Measurements from ENCODE around the gene SLC17A5.
"Not testable (repeated sequence)": the region's sequence is repeated elsewhere in the genome, so short reads cannot be mapped to it uniquely, and the experiment has no call there.

The SLC17A5 gene

DNA sequence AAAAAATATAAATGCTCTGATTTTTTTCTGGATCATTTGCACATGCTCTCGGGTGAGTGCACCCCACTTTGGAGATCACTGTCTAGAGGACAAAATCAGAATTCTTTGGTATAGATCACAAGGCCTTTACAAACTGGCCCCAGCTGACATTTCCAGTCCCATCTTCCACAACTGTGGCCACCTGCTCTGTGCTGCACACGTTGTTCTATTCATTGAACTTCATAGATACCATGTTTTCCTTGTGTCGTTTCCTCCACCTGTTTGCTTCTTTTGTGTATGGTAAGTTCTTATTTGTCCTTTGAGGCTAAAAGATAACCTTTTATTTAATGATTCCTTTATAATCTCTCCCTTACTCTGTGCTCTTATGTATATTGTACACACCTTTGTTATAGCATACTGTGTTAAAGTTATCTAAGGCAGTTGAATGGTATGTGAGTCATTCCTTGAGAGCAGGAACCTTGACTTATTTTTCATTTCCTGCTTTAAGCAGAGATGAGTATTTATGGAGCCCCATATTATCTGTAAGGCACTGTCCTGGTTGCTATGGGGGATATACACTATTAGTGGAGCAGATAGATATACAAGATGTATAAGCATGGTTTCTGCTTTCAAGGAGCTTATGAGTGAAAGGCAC is 12.0 kb upstream of the SLC17A5 start:
- DNase-seq (ENCODE audit: low spot score), result no peak

- DNase-seq (ENCODE audit: low spot score), result no peak
These were observed 10.9 kb upstream of the SLC17A5 start for GRCh38 chr6:73664701-73665100.

- DNase-seq (ENCODE audit: low spot score), result no peak
These were observed 3.4 kb upstream of the SLC17A5 start for GRCh38 chr6:73657201-73657600.

DNA sequence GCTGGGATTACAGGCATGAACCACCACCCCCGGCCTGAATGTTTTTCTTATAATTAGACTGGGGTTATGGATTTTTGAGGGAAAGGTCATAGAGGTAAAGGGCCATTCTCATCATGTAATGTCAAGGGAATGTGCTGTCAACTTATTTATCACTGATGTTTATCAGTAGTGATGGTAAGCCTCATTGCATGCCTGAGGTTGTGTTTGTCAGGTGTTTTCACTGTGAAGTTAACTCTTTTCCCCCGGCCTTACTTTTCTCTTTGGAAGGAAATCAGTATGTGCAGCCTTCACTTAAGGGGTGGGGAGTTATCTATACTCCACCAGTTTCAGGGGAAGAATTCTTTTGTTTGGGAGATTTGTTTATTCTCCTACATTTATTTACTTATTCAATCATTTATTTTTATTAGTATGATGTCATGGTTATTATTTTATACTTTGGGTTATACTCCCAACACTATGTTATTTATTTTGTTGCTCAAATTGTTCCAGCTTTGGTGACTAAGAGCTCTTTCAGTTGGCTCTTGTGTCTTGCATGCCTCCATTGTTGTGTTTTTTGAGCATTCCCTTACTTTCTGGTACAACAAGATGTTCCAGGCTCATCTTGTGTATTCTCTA is 2.8 kb upstream of the SLC17A5 start:
- no peak for DNase-seq (ENCODE audit: low spot score)

GRCh38 chr6:73655341-73655917 is 1.6 kb upstream of the SLC17A5 start:
- DNase-seq (ENCODE audit: low spot score), result no peak

DNA sequence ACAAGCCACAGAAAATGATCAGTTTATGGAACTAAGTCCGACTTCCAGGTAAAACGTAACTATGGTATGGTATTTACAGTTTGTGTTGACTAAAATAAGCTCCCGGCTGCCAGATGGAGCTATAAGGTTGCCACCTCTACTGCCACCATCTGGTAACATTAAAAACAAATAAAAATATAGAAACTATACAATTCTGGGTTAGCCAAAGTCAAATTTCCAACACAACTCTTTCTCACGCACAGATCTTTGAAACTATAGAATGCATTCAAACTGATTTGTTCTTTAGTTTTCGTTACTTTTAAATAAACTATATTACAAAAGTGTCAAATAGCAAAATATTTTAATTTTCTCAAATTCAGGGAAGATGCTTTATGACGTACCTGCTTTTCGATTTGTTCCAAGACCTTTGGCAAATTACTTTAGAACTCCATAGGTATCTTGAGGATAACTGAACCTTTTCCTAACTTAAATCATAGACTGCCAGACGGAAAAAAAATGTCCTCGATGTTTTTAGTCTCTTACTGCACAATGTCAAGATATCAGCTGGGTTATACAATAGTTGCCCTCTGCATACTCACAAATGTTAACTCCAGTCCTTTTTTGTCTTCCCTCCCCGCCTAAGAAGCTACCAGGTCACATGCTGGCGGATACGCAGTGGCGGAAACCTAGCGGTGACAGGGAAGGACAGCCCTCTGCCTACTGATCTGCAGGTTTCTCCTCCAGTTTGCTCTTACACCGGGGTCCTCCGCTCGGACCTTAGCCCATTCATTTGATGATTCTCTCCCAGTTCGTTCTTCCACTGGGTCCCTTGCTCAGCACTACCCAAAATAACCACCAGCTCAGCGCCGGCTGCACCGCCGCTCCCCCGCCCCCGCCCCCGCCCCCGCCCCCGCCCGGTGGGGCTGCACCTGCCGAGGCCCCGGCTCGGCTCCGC is 888 bp downstream of the SLC17A5 start:
- peak; percentile 53 for DNase-seq (ENCODE audit: low spot score)

GRCh38 chr6:73649783-73650182 is 4.0 kb downstream of the SLC17A5 start:
- DNase-seq (ENCODE audit: low spot score), result no peak

- no peak for DNase-seq (ENCODE audit: low spot score)
These were observed 5.6 kb downstream of the SLC17A5 start for GRCh38 chr6:73648166-73648565.

DNA sequence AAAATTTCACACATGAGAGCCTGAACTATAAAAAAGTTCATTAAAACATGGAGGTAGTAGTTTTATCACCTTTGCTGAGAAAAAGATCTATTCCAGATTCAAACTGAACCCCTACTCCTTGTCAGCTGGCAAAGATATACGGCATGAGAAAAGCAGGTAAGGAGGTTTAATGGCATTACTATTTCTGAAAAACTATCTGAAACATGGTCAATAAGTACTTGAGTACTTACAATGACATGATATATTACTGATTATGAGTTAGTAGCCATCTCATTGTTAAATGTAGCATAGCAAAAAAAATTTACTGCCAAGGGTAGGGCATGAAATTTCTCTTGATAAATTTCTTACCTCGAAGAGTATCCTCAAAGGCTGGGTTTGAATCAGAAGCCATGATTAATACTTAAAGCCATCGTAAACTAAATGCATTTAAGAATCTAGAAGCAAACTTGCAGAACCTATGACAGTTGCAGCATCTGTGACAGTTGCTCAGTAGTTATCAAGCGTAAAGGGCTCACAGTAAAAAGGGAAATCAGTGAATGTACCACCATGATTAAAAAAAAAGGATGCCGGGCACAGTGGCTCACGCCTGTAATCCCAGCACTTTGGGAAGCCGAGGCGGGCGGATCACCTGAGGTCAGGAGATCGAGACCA is 8.7 kb downstream of the SLC17A5 start:
- no peak for DNase-seq (ENCODE audit: low spot score)

DNA sequence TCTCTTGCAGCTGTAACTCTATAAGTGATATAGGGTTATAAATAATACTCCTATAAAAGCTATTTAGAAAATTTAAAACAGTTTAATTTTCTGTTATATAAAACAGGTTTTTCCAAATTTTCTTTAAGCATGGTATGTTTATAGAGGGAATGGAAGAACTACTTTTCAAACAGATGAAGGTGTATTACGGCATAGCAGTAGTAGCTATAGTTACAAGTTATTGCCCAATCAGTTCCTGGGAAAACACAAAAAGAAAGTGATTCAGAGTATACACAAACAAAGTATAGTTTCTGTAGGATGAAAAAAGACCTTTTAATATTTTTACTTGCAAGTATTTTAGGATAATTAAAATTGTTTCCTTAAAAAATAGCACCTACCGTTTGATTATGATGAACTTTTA is 9.8 kb downstream of the SLC17A5 start:
- no peak for DNase-seq (ENCODE audit: low spot score)

DNA sequence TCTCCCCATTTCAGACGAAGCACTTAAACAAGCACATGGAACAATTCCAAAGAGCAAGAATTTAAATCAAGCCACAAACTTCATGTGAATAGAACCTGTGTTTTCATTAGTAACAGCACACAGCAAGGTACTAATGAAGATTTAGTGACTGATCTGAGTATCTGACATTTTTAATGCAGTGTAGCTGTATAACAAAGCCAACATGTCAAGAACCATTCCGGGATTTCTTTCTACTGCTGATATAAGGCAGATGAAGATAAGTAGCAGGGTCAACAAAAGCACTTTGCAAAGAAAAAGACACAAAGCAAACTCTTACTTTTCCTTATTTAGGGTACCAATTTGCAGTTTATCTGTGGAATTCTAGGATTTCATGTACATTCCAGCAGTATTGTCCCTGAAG is 11.3 kb downstream of the SLC17A5 start:
- DNase-seq (ENCODE audit: low spot score), result no peak

DNA sequence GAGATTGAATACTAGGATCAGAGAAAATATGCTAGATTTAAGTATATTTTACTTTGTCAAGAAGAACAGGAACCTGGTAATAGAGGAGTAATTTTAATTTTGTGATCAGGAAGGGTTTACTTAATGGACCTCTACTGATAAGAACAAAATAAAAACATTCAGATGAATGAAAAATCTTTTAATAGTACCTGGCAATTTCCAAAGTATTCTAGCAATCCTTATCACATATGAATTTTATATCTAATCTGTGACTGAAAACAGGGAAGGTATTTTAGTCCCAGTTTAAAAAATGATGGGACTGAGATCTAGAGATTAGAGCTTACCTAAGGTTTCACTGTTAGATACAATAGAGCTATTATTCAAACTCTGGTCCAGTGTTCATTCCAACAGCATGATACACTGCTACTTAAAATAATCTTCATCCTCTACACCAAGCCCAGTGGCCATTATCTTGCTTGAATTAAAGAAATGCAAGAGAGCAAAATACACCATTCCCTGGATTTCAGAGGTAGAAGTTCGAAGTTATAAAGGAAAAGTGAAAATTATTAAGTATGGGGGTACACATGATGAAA is 13.5 kb downstream of the SLC17A5 start:
- DNase-seq (ENCODE audit: low spot score), result peak; percentile 73

DNA sequence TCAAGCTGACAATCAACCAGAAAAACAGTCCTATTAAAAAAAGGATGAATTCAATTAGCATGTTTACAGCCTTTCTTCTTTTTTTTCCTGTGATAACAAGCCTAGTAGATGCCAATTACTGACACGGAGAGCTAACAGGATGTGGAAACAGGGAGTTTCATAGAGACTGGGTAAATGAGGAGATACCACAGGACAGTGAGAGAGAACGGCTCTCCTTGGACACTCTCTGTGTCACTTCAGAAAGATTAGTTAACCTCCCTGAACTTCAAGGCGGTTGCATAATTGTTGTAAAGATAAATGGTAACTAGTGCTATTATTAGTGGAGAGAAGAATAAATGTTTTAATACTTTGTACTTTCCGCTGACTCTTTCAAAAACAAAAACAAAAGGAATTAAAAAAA is 14.8 kb downstream of the SLC17A5 start:
- DNase-seq (ENCODE audit: low spot score), result no peak

GRCh38 chr6:73637404-73637803 is 16.4 kb downstream of the SLC17A5 start:
- no peak for DNase-seq (ENCODE audit: low spot score)

DNA sequence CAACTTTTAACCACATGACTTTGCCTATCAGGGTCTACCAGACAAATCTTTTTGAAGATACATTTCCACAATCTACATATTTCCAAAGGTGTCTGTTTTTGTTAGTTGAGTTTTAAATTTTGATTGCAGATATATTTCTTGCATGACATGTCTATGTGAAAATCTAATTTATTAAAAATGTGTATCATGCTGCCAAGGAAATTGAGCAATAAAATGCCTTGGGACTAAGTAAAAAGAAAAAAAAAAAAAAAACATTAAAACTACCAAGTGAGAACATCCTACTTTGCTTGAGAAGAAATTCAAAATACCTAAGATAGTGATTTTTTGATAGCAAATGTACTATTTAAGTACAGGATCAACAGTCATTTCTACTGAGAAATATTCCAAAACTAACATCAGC is 17.7 kb downstream of the SLC17A5 start:
- no peak for DNase-seq (ENCODE audit: low spot score)

- no peak for DNase-seq (ENCODE audit: low spot score)
These were observed 21.4 kb downstream of the SLC17A5 start for GRCh38 chr6:73632346-73632745.

- DNase-seq (ENCODE audit: low spot score), result no peak
These were observed 21.9 kb downstream of the SLC17A5 start for GRCh38 chr6:73631849-73632248.

DNA sequence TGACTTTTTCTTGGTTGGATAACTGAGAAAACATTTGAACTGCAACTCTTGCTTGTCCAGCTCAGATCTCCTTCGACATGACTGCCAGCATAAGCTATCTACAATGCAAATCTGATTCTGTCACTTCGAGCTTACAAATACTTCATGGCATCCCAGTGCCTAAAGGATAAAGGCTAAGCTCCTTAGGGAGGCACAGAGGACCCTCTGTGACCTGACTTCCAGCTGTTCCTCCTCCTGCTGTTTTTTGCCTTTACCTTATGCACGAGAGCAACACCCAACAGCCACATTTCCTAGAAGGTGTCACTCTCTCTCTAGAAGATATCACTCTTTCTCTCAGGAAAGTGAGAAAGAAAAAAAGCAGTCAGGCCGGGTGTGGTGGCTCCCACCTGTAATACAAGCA is 23.4 kb downstream of the SLC17A5 start:
- no peak for DNase-seq (ENCODE audit: low spot score)

DNA sequence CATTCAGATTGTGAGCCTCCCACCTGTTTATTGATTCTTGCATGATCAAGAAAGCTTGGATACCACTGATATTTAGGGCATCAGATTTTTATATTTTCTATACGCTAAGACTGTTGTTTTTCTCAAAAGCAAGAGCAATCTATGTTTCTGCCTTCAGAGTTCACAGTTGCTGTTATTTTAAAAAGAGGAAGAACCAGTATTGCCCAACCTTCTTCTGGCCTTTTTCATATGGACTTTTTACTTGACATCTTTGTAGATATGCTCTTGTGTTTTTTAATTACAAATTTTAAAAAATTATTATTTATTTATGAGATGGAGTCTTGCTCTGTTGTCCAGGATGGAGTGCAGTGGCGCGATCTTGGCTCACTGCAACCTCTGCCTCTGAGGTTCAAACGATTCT is 28.9 kb downstream of the SLC17A5 start:
- no peak for DNase-seq (ENCODE audit: low spot score)

GRCh38 chr6:73623480-73623879 is 30.3 kb downstream of the SLC17A5 start:
- not testable (repeated sequence) for DNase-seq (ENCODE audit: low spot score)

GRCh38 chr6:73618082-73618481 is 35.7 kb downstream of the SLC17A5 start:
- not testable (repeated sequence) for DNase-seq (ENCODE audit: low spot score)

GRCh38 chr6:73614802-73615201 is 39.0 kb downstream of the SLC17A5 start:
- DNase-seq (ENCODE audit: low spot score), result no peak

All from COLO829 (cell line).